GM12801 (cell line): Measurements from ENCODE around the gene TTC33.

Experiments used
- TF ChIP-seq, protein P1 (sequence below): IDR thresholded peaks from one replicate; pipeline ENCODE4 v1.5.1; 2011; ENCODE audit warnings: control low read depth; ENCODE audit not compliant: insufficient read length; ENCODE audit errors: extremely low read depth

Gene TTC33

DNA sequence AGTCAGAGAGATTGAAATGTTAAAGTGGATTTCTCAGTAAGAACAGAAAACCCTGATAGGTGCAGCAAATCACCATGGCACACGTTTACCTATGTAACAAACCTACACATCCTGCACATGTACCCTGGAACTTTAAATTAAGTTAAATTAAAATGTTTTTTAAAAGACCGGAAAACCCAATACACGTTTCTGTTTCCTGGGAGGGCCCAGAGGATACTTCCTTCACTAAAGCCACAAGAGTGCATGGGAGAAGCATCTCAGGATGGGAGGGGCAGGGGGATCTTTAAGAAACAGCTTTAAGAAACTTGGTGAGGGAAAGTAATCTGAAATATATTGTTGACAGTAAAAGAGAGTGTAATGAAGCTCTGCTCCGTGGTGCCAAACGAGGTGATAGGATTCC, 240.8 kb downstream of the TTC33 start:
- TF ChIP-seq, protein P1, sequence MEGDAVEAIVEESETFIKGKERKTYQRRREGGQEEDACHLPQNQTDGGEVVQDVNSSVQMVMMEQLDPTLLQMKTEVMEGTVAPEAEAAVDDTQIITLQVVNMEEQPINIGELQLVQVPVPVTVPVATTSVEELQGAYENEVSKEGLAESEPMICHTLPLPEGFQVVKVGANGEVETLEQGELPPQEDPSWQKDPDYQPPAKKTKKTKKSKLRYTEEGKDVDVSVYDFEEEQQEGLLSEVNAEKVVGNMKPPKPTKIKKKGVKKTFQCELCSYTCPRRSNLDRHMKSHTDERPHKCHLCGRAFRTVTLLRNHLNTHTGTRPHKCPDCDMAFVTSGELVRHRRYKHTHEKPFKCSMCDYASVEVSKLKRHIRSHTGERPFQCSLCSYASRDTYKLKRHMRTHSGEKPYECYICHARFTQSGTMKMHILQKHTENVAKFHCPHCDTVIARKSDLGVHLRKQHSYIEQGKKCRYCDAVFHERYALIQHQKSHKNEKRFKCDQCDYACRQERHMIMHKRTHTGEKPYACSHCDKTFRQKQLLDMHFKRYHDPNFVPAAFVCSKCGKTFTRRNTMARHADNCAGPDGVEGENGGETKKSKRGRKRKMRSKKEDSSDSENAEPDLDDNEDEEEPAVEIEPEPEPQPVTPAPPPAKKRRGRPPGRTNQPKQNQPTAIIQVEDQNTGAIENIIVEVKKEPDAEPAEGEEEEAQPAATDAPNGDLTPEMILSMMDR = no peak

DNA sequence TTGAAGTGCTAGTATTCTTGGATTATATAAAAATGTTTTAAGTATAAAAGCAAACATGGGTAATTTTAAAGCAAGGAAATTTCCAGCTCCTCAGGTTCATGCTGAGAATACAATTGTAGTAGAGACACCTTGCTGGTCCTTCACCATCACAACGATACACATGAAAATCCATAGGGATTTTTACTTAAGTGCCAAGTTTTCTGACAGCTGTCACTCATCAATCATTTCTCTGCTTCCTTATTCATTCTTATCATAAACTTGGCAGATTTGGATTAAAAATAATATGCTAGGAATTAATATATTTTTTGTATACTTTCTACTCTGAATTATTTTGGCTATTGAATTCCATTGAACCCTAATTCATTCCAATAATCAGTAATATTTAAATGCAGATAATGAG, 244.0 kb downstream of the TTC33 start:
- TF ChIP-seq, protein P1 = no peak

DNA sequence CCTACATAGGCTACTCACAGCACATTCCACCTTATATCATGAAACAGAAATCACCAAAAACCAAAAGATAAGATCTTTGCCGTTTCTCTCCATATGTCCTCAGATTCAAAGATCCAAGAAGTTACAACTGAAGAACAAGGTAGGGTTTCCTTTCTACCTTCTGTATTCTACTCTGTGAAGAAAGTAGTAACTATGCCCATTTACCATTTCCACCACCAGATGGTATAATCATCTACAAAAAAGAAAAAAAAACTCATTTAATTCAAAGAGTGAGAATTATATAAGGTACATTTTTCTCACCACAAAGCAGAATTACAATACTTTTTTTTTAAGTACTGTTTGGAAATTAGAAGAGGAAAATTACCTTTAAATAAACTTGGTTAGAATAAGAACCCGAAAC, 248.7 kb downstream of the TTC33 start:
- TF ChIP-seq, protein P1 = no peak

DNA sequence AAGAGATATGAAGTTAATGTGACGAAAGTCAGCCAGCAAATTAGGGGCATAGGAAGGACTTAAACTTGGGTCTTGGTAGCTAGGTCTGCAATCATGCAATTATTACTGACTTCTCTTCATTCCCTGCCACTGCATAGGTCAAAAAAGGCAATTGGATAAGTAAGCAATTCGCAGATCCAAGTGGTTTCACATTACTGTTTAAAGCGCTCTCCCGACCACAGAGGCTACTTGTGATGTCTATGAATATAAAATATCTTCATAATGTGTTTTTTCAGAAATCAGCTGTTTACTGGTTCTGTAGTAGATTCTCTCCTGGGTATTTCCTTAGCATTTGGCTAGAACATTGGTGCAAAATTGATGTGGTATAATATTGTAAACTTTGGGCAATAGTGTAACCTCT, 250.7 kb downstream of the TTC33 start:
- TF ChIP-seq, protein P1 = no peak

DNA sequence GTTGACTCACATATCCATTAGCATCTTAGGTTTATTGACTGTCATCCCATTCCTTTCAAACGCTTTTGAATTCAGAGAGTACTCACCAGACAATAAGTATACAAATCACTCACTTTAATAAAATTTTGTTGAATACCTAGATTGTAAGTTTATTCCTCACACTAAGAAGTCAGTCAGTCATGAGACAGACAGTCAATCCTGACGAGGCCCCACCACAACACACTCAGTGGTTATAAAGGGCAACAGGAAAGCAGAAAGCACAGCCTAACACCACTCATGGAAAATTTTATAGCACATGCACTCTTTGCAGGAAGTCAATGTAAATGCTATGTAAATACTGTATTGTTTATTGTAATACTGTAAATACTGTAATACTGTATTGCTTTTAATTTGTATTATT, 252.3 kb downstream of the TTC33 start:
- TF ChIP-seq, protein P1 = no peak

DNA sequence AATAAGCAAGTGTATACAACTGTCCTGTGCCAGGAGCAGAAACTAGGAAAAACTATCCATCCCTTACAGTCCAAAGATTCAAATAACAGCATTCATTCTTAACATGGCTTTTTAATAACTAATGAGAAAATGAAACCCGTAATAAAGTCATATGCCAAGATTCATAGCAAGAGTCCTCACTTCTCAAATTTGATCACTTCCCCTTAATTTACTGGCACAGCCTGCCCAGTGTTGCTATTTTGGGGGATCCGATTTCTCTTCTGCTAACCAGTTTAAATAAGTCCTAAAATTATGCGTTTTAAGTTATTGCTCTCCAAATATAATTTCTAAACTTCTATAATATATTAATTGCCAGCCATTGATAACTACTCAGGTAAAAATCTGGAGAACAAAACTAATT, 253.0 kb downstream of the TTC33 start:
- TF ChIP-seq, protein P1 = no peak

DNA sequence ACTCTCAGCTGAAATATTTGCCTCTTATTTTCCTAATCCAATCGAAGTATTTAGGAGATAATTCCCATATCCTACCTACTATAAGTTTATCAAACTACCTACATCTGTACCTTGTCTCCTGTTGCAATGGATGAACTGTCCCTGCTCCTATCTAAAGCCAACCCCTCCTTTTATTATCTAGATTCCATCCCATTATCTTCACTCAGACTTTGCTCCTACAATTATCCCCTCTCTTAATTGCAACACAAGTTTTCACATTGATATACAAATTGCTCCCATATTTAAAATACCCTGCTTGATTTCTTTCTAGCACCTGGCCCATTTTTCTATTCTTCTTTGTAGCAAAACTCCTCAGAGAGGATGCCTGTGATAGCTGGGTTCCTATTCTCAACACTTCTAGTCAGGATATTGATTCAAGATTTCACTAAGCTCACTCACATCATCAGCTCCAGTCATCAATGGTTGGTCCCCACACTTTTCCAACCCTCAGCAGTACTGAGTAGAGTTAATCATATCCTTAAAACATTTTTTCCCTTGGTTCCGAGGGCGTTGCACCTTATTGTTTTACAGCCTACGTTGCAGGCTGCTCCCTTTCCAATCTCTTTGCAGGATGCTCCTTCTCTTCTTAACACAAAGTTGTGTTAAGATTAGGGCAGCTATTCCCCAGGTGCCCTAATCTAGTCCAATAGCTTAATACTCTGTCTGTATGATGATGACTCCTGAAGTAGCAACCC, 253.9 kb downstream of the TTC33 start:
- TF ChIP-seq, protein P1 = no peak
